GM23338 (cell line): Measurements from ENCODE around the gene KCNMB1.

Source experiments
- CREB1 ChIP-seq: fragments of 250-450 bp; sonication (Bioruptor Pico); IDR thresholded peaks from 2 replicates; pipeline ENCODE4 v1.5.0; 2020; ENCODE audit warnings: low read depth, mild to moderate bottlenecking, moderate library complexity
- EZH2 ChIP-seq: fragments of 200-600 bp; sonication (generic); IDR thresholded peaks from one replicate; pipeline ENCODE4 v1.8.0; 2017; ENCODE audit warnings: antibody characterized with exemption, mild to moderate bottlenecking, low read depth; ENCODE audit not compliant: unreplicated experiment
- EZH2phosphoT487 ChIP-seq: fragments of 200-600 bp; sonication (generic); IDR thresholded peaks from one replicate; pipeline ENCODE4 v1.8.1; 2018; ENCODE audit warnings: antibody characterized with exemption; ENCODE audit not compliant: unreplicated experiment
- JUNB ChIP-seq: IDR thresholded peaks from one replicate; pipeline ENCODE4 v1.6.1; 2016; ENCODE audit warnings: antibody characterized with exemption; ENCODE audit not compliant: unreplicated experiment
- POLR2AphosphoS5 ChIP-seq: IDR thresholded peaks from 2 replicates; pipeline ENCODE4 v1.6.1; 2016; ENCODE audit warnings: antibody characterized with exemption, low read depth
- ZNF331 ChIP-seq: fragments of 250-450 bp; sonication (Bioruptor Pico); IDR thresholded peaks from 2 replicates; pipeline ENCODE4 v1.5.0; 2020; ENCODE audit warnings: low read depth, mild to moderate bottlenecking, moderate library complexity
- TF ChIP-seq, protein P1 (sequence below), 2 experiments: fragments of 200-600 bp in 1 of 2; sonication (generic) in 1 of 2; conservative IDR thresholded peaks; 2 replicates each; pipeline versions ENCODE4 v1.5.1 to v1.6.1; 2016 to 2017; ENCODE audit warnings: antibody characterized with exemption in 2 of 2, low read depth in 2 of 2, mild to moderate bottlenecking in 2 of 2, moderate library complexity in 1 of 2
- TF ChIP-seq, protein P2 (sequence below): IDR thresholded peaks from one replicate; pipeline ENCODE4 v1.6.1; 2018; ENCODE audit warnings: antibody characterized with exemption; ENCODE audit not compliant: unreplicated experiment

DNA sequence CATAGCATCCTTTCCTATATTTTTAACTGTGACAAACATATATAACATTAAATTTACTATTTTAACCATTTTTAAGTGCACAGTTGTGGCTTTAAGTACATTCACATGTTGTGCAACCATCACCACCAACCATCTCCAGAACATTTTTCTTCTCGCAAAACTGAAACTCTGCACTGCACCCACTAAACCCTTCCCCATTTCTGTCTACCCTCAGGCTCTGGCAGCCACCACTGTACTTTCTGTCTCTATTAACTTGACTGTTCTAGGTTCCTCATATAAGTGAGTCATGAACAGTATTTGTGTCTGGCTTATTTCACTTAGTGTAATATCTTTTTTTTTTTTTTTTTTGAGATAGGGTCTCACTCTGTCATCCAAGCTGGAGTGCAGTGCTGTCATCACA, 25.5 kb downstream of the KCNMB1 start:
- TF ChIP-seq, protein P1, sequence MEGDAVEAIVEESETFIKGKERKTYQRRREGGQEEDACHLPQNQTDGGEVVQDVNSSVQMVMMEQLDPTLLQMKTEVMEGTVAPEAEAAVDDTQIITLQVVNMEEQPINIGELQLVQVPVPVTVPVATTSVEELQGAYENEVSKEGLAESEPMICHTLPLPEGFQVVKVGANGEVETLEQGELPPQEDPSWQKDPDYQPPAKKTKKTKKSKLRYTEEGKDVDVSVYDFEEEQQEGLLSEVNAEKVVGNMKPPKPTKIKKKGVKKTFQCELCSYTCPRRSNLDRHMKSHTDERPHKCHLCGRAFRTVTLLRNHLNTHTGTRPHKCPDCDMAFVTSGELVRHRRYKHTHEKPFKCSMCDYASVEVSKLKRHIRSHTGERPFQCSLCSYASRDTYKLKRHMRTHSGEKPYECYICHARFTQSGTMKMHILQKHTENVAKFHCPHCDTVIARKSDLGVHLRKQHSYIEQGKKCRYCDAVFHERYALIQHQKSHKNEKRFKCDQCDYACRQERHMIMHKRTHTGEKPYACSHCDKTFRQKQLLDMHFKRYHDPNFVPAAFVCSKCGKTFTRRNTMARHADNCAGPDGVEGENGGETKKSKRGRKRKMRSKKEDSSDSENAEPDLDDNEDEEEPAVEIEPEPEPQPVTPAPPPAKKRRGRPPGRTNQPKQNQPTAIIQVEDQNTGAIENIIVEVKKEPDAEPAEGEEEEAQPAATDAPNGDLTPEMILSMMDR (conservative IDR thresholded peaks at IDR 0.05; ENCODE audit: low read depth in 2 of 2): no peak
- no peak for TF ChIP-seq EZH2
- TF ChIP-seq EZH2phosphoT487: no peak
- no peak for TF ChIP-seq POLR2AphosphoS5
- TF ChIP-seq CREB1: no peak
- TF ChIP-seq, protein P2, sequence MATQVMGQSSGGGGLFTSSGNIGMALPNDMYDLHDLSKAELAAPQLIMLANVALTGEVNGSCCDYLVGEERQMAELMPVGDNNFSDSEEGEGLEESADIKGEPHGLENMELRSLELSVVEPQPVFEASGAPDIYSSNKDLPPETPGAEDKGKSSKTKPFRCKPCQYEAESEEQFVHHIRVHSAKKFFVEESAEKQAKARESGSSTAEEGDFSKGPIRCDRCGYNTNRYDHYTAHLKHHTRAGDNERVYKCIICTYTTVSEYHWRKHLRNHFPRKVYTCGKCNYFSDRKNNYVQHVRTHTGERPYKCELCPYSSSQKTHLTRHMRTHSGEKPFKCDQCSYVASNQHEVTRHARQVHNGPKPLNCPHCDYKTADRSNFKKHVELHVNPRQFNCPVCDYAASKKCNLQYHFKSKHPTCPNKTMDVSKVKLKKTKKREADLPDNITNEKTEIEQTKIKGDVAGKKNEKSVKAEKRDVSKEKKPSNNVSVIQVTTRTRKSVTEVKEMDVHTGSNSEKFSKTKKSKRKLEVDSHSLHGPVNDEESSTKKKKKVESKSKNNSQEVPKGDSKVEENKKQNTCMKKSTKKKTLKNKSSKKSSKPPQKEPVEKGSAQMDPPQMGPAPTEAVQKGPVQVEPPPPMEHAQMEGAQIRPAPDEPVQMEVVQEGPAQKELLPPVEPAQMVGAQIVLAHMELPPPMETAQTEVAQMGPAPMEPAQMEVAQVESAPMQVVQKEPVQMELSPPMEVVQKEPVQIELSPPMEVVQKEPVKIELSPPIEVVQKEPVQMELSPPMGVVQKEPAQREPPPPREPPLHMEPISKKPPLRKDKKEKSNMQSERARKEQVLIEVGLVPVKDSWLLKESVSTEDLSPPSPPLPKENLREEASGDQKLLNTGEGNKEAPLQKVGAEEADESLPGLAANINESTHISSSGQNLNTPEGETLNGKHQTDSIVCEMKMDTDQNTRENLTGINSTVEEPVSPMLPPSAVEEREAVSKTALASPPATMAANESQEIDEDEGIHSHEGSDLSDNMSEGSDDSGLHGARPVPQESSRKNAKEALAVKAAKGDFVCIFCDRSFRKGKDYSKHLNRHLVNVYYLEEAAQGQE: no peak
- no peak for TF ChIP-seq ZNF331 (CRISPR knock-in tag)
- no peak for TF ChIP-seq JUNB
